Motor neuron (in vitro differentiated cells): ENCODE results near the gene PDIK1L. TPM values are rescaled to one million over a fixed set of nuclear protein-coding genes. Genes with fewer than 3 reads are reported as not detected.

ENCODE experiments used
- ATAC-seq, 8 experiments: fragments of 200-7000 bp; cut with Tn5 transposase; replicated peaks in 6 of 8; 2 replicates each; pipeline ENCODE4 v1.8.0; 2021; ENCODE audit warnings: mild to moderate bottlenecking in 8 of 8, moderate library complexity in 8 of 8
- H3K27ac ChIP-seq, 2 donors: fragments of 250-450 bp; sonication (Bioruptor Pico); 2 replicates each; pipeline ENCODE4 v1.9.0; 2021; ENCODE audit warnings: antibody characterized with exemption in 2 of 2, mild to moderate bottlenecking in 2 of 2, moderate library complexity in 1 of 2
- H3K4me1 ChIP-seq, 2 donors: fragments of 250-450 bp; sonication (Bioruptor Pico); replicated peaks in 1 of 2; 2 replicates each; pipeline ENCODE4 v1.6.1; 2021; ENCODE audit warnings: antibody characterized with exemption in 2 of 2, mild to moderate bottlenecking in 2 of 2, moderate library complexity in 1 of 2
- H3K4me3 ChIP-seq, 5 donors: fragments of 250-450 bp; sonication (Bioruptor Pico); 2 replicates each; pipeline ENCODE4 v1.9.0; 2021; ENCODE audit warnings: antibody characterized with exemption in 5 of 5, mild to moderate bottlenecking in 5 of 5, moderate library complexity in 4 of 5
- WGBS, 10 experiments: fragments of 450-650 bp; shearing (Covaris generic); methylation state at CpG; one replicate each; pipeline ENCODE4 v1.0.0; 2022; 5-methylcytosine and 5-hydroxymethylcytosine counted together
- in situ Hi-C, 9 experiments: fragments of 400-800 bp; cut with MboI; loops; one replicate each; pipeline ENCODE4 v1.15.0; 2021; ENCODE audit warnings: low sequenced_read_pairs in 9 of 9, low pct_unique_long_range_greater_than_20kb in 2 of 9; ENCODE audit not compliant: unreplicated experiment in 9 of 9
- total RNA-seq, 8 experiments: library from RNA; unstranded; fragments of 300-600 nt; gene quantifications; 2 replicates each; pipeline versions ENCODE4 v1.2.3 to v1.2.4, GENCODE V29; 2022

The PDIK1L gene
- total RNA-seq = 10 to 100 TPM in 6 of 8 experiments, 1 to 10 TPM in 2; 1.7 to 33.5 (median 24.1) TPM

DNA sequence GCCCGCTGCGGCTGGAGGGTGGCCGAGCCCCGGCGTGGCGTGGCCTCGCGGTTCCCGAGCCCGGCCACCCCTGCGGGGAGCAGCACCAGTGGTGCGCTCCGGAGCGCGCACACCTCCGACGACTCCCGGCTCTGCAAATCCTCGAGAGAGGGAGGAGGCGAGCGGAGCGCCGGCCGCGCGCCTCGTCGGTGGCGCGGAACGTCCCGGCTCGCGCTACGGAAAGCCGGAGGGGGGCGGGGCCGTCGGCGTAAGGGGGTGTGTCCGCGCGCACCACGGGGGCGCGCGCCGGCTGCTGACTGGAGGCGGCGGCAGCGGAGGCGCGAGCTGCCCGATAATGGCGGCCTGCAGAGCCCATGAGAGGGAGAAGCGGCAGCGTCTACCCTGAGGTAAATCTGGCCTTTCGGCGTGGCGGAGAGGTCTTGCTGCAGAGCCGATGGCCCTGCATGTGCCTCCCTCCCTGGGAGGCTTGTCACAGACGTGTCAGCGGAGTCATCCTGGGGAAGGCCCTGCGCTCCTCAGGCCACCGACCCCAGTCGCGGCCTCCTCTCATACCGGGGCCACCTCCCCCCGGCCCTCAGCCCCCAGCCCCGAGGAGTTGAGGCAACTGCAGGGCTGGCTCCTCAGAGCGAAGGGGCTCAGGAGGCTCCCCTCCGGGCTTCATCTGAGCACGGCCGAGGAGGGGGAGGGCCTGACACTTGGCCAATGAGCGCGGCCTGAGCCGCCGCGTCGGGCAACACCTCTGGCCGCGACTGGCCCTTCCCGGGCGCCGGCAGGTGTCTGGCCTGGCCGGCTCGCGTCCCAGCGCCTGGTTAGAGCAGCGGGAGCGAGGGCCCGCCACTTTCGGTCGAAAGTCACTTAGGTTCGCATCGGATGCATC, at the start of gene PDIK1L:
PDIK1L (plus strand) TSS at position 295 of the 877 bp plus-strand sequence. CDS start 2,485 bp downstream, outside the sequence.
- peak within 1 kb of the TSS; percentile 74 to 87 (median 83) for H3K4me3 ChIP-seq
- in situ Hi-C loops = no loop called here
- H3K4me1 ChIP-seq = peaks cover 11 to 12% of the 10 kb centered on the region in 2 donors
- 0 to 2% (median 1%) methylated on average over 8 to 17 of the region's 96 CpGs; no CpG with 5 or more reads in 7 of the 10 experiments for WGBS, 10 experiments
- peak within 1 kb of the TSS; percentile 98 for H3K27ac ChIP-seq
- ATAC-seq = peak; percentile 79 to 83 (median 82)

GRCh38 chr1:26064553-26064952, 47.1 kb upstream of the PDIK1L start:
- in situ Hi-C loops = no loop called here
- WGBS, 10 experiments = 17 to 97% (median 83%) methylated on average over 1 to 3 of the region's 3 CpGs; no CpG with 5 or more reads in 3 of the 10 experiments
- ATAC-seq = no peak
- H3K4me3 ChIP-seq = no peak overlapping the region
- H3K4me1 ChIP-seq = no peaks in the 10 kb centered on the region
- no peak overlapping the region for H3K27ac ChIP-seq

- H3K4me3 ChIP-seq = no peak overlapping the region
- in situ Hi-C loops = no loop called here
- H3K27ac ChIP-seq = no peak overlapping the region
- no peaks in the 10 kb centered on the region for H3K4me1 ChIP-seq
- no peak for ATAC-seq
- WGBS, 10 experiments = 20 to 100% (median 67%) methylated on average over 1 to 4 of the region's 15 CpGs; no CpG with 5 or more reads in 3 of the 10 experiments
Measured at GRCh38 chr1:26066160-26066559, 45.5 kb upstream of the PDIK1L start.

DNA sequence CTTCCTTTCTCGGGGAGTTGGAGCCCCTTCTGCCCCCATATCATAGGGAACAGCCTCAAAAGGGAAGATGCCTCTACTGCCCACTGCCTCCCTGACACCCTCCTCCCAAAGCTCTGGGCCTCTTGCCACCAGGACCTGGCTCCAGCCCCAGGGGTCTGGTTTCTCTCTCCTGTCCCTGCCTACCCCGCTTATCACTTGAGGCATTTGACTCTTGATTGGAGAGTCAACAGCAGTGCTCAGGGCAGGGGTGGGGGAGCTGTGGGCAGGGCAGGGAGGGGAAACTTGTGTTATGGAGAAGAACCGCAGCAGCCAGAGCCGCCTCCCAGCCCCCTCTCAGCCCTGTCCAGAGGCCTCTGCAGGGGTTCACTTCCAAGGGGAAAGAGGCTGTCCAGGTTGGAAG, 44.8 kb upstream of the PDIK1L start:
- Histone ChIP-seq H3K27ac (no peak overlapping the region), H3K4me3 (no peak overlapping the region), H3K4me1 (no peaks in the 10 kb centered on the region)
- 0 to 70% (median 44%) methylated on average over 1 to 4 of the region's 4 CpGs; no CpG with 5 or more reads in 5 of the 10 experiments for WGBS, 10 experiments
- in situ Hi-C loops = no loop called here
- ATAC-seq = peak in 3 of 8 experiments; percentile 33 to 36 (median 33)

GRCh38 chr1:26067432-26067911, 44.2 kb upstream of the PDIK1L start, which contains the start of gene TRIM63:
Gene TRIM63 (minus strand): TSS chr1:26067630. CDS start chr1:26067494, 136 bp downstream.
- WGBS, 10 experiments = 0 to 90% (median 65%) methylated on average over 1 to 7 of the region's 9 CpGs; no CpG with 5 or more reads in 3 of the 10 experiments
- Histone ChIP-seq H3K27ac (no peak within 1 kb of the TSS), H3K4me3 (no peak within 1 kb of the TSS), H3K4me1 (no peaks in the 10 kb centered on the region)
- ATAC-seq = peak in 2 of 8 experiments; percentile 36 to 48
- in situ Hi-C loops = no loop called here

DNA sequence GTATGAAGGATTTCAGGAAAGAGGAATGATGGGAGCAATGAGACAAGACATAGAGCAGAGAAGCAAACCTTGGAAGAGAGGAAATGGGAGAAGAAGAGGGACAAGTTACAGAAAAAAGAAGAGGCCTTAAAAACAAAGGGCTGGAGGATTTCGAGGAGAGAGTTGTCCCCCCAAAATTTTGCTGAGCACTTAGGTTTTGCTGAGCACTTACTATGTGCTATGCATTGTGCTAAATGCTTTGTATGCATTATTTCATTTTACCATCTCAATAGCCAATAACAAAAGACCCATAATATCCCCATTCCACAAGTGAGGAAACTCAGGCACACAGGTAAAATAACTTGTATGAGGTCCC, 41.7 kb upstream of the PDIK1L start:
- ATAC-seq = no peak
- WGBS, 10 experiments = 0 to 83% (median 67%) methylated on average over 1 of the region's 1 CpG; no CpG with 5 or more reads in 3 of the 10 experiments
- in situ Hi-C loops = no loop called here
- H3K4me3 ChIP-seq = no peak overlapping the region
- H3K27ac ChIP-seq = no peak overlapping the region
- no peaks in the 10 kb centered on the region for H3K4me1 ChIP-seq

GRCh38 chr1:26070296-26070962, 41.2 kb upstream of the PDIK1L start:
- Histone ChIP-seq H3K4me1 (no peaks in the 10 kb centered on the region), H3K4me3 (no peak overlapping the region), H3K27ac (no peak overlapping the region)
- in situ Hi-C loops = no loop called here
- WGBS, 10 experiments = 63 to 97% (median 79%) methylated on average over 1 to 4 of the region's 4 CpGs
- ATAC-seq = no peak

DNA sequence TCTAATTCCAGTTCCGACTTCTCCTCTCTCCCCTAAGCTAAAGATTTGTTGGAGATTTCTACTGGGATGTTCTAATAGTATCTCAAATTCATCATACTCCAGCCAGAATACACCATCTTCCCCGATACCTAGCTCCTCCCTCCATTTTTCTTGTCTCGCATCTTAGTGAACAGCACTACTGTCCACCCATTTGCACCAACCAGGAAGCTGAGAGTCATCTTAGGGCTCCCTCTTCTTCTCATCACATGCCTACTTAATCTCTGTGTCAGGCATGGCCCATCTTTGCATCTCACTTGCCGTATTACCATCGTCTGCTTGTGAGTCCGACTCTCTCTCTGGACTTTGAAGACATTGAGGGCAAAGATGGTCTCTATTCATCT, 40.7 kb upstream of the PDIK1L start:
- no peak for ATAC-seq
- Histone ChIP-seq H3K4me1 (no peaks in the 10 kb centered on the region), H3K4me3 (no peak overlapping the region), H3K27ac (no peak overlapping the region)
- WGBS, 10 experiments = 59 to 100% (median 87%) methylated on average over 3 to 6 of the region's 6 CpGs; no CpG with 5 or more reads in 1 of the 10 experiments
- in situ Hi-C loops = no loop called here

GRCh38 chr1:26072305-26072704, 39.3 kb upstream of the PDIK1L start:
- no peak overlapping the region for H3K27ac ChIP-seq
- no peak for ATAC-seq
- no peak overlapping the region for H3K4me3 ChIP-seq
- 0 to 87% (median 72%) methylated on average over 1 to 6 of the region's 6 CpGs; no CpG with 5 or more reads in 2 of the 10 experiments for WGBS, 10 experiments
- H3K4me1 ChIP-seq = no peaks in the 10 kb centered on the region
- in situ Hi-C loops = no loop called here

DNA sequence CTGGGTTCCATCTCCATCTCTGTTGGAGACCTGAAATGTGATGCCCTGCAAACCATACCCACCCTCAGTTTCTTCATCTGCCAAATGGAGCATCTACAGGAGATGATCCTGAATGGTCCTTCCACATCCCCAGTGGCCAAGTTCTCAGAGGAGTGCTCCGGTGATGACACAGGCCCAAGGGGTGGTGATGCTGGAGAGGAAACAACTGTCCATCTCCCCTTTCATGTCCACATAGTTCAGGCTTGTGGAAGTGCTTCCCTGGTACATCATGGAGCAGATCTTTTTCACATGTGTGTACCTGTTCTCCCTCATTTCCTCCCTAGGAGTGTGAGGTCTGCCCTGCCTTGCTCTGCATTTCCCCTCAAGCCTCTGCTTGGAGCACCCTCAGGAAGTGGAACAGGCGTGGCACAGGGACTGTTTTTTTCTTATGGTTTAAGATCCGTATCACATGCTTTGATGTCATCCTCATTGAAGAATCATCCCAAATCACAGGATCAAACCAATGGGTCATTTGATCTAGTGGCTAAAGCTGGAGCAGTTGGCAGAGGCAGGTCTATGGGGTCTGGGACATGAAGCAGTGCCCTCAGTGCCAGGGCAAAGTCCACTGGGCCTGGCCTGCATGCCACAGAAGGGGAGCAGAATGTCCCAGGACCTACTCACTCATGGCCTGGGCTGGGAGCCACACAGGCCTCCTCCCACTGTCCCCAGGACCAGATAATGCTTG, 36.0 kb upstream of the PDIK1L start:
- no peaks in the 10 kb centered on the region for H3K4me1 ChIP-seq
- in situ Hi-C loops = no loop called here
- no peak for ATAC-seq
- no peak overlapping the region for H3K27ac ChIP-seq
- WGBS, 10 experiments = 58 to 100% (median 81%) methylated on average over 1 to 3 of the region's 3 CpGs; no CpG with 5 or more reads in 2 of the 10 experiments
- no peak overlapping the region for H3K4me3 ChIP-seq

GRCh38 chr1:26077524-26077923, 34.1 kb upstream of the PDIK1L start:
- in situ Hi-C loops = no loop called here
- Histone ChIP-seq H3K4me3 (no peak overlapping the region), H3K4me1 (no peaks in the 10 kb centered on the region), H3K27ac (no peak overlapping the region)
- no peak for ATAC-seq
- WGBS, 10 experiments = 100% methylated on average over 1 of the region's 1 CpG; no CpG with 5 or more reads in 4 of the 10 experiments

DNA sequence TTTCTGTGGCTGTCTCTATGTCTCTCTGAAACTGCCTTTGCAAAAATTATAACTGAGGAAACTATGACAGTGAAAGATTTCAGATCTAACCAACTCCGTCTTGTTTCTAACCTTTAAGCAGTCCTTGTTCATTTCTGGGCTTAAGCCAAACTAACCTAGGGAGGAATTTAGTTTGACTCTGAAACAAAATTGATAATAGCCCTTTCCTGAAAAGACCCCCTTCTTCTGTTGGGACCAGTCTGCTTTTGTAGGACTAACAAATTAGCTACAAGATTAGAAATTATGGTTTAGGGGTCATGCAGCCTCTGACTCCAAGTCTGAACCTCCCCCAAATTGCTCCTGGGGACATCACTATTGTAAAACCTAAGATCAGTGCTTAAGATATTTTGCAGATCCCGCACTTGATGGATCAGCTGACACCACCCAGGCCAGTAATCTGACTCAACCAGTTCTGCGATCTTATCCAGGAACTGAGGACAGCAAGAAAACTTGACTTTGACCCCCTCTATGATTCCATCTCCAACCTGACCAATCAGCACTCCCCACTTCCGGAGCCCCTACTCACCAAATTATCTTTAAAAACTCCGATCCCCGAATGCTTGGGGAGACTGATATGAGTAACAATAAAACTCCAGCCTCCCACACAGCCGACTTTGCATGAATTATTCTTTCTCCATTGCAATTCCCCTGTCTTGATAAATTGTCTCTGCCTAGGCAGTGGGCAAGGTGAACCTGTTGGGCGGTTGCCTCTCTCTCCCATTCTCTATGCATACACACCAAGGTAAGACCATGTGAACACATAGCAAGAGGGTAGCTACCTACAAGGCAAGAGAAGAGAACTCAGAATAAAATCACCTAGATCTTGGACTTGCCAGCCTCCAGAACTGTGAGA, 33.1 kb upstream of the PDIK1L start:
- Histone ChIP-seq H3K27ac (no peak overlapping the region), H3K4me1 (no peaks in the 10 kb centered on the region), H3K4me3 (no peak overlapping the region)
- no peak for ATAC-seq
- WGBS, 10 experiments = 42 to 91% (median 76%) methylated on average over 2 to 8 of the region's 8 CpGs
- in situ Hi-C loops = no loop called here
